GM12878 (cell line): ENCODE measurements around the gene SLC9A7. TPM values are rescaled to one million over a fixed set of nuclear protein-coding genes. Genes with fewer than 3 reads are reported as not detected.

ENCODE experiments used
- ATAC-seq: fragments of 200-7000 bp; cut with Tn5 transposase; 3 replicates; pipeline ENCODE4 v1.9.1; 2020; ENCODE audit warnings: mild to moderate bottlenecking, moderate library complexity
- BruUV-seq: library from RNA; stranded (reverse); fragments of 400-500 nt; replicated peaks from 2 replicates; lab custom pipeline; 2021; lab: Mats Ljungman, UMichigan
- CTCF ChIA-PET: fragments of 300-600 bp; sonication (Branson Sonifier 250); formaldehyde crosslinking; extraction: SDS; loops from one replicate; lab custom pipeline; 2021; ENCODE audit warnings: inconsistent platforms; lab: Yijun Ruan, JAX
- POLR2A ChIA-PET: fragments of 350-600 bp; formaldehyde crosslinking; extraction: SDS; loops from one replicate; lab custom pipeline; 2021; ENCODE audit warnings: inconsistent platforms; lab: Charles Lee
- RAD21 ChIA-PET: fragments of 300-600 bp; sonication (Branson Sonifier 250); formaldehyde crosslinking; loops from one replicate; lab custom pipeline; 2023; ENCODE audit warnings: antibody characterized with exemption; ENCODE audit not compliant: unreplicated experiment; lab: Charles Lee
- SMC1A ChIA-PET: fragments of 300-600 bp; sonication (Branson Sonifier 250); formaldehyde crosslinking; loops from one replicate; lab custom pipeline; 2023; ENCODE audit not compliant: unreplicated experiment, uncharacterized antibody; lab: Charles Lee
- DNase-seq: peaks from one replicate; pipeline ENCODE4 v3.0.0-alpha.2; 2011; ENCODE audit warnings: low read depth, low spot score
- FAIRE-seq: peaks from 3 replicates; lab custom pipeline; 2011; peaks lifted over from hg19 to GRCh38; lab: Jason Lieb, UNC
- H2AFZ ChIP-seq: 2 replicates; pipeline ENCODE4 v1.6.0; 2011; ENCODE audit warnings: low read depth, low read length, control low read depth; ENCODE audit not compliant: control insufficient read depth
- H3K27ac ChIP-seq: 2 replicates; pipeline ENCODE4 v1.5.1; 2011; ENCODE audit warnings: control low read depth; ENCODE audit not compliant: control insufficient read depth, insufficient read depth
- H3K27me3 ChIP-seq, 2 experiments: replicated peaks in 1 of 2; 2 replicates each; pipeline versions ENCODE4 v1.6.0 to v1.6.1; 2011; ENCODE audit warnings: low read length in 1 of 2; ENCODE audit not compliant: control insufficient read depth in 2 of 2, insufficient read depth in 2 of 2
- H3K36me3 ChIP-seq, 2 experiments: 2 replicates each; pipeline ENCODE4 v1.5.1; 2011; ENCODE audit warnings: low read length in 1 of 2; ENCODE audit not compliant: control insufficient read depth in 2 of 2, insufficient read depth in 2 of 2
- H3K4me1 ChIP-seq: 2 replicates; pipeline ENCODE4 v1.6.1; 2011; ENCODE audit warnings: mild to moderate bottlenecking, low read length, moderate library complexity, mixed read lengths; ENCODE audit not compliant: control insufficient read depth, insufficient read depth
- H3K4me2 ChIP-seq: 2 replicates; pipeline ENCODE4 v1.6.0; 2011; ENCODE audit warnings: control low read depth; ENCODE audit not compliant: control insufficient read depth, insufficient read depth
- H3K4me3 ChIP-seq: fragments of 200-600 bp; sonication (generic); 2 replicates; pipeline ENCODE4 v1.5.1; 2016
- H3K79me2 ChIP-seq: 2 replicates; pipeline ENCODE4 v1.6.0; 2011; ENCODE audit warnings: low read length; ENCODE audit not compliant: control insufficient read depth, insufficient read depth
- H3K9ac ChIP-seq: 2 replicates; pipeline ENCODE4 v1.8.0; 2011; ENCODE audit warnings: low read length, control low read depth, mixed read lengths; ENCODE audit not compliant: control insufficient read depth, insufficient read depth
- H3K9me3 ChIP-seq: replicated peaks from 3 replicates; pipeline ENCODE4 v1.5.1; 2011; ENCODE audit warnings: mild to moderate bottlenecking, low read length; ENCODE audit not compliant: control insufficient read depth, insufficient read depth
- H4K20me1 ChIP-seq: 2 replicates; pipeline ENCODE4 v1.6.0; 2011; ENCODE audit not compliant: control insufficient read depth, insufficient read depth
- CHD2 ChIP-seq: IDR thresholded peaks from 2 replicates; pipeline ENCODE4 v1.6.1; 2011; ENCODE audit warnings: low read depth, low read length, improper control_type of control experiment, borderline replicate concordance
- CREB1 ChIP-seq: IDR thresholded peaks from 2 replicates; pipeline ENCODE4 v1.6.1; 2012; ENCODE audit warnings: low read depth, mild to moderate bottlenecking, inconsistent platforms
- NKRF ChIP-seq: fragments of 450-650 bp; conservative IDR thresholded peaks from 2 replicates; pipeline ENCODE4 v1.6.1; 2017; ENCODE audit warnings: mild to moderate bottlenecking, moderate library complexity
- POU2F2 ChIP-seq: IDR thresholded peaks from 3 replicates; pipeline ENCODE4 v1.6.1; 2011; ENCODE audit warnings: low read depth, mild to moderate bottlenecking, low read length, borderline replicate concordance
- RAD21 ChIP-seq: IDR thresholded peaks from 2 replicates; pipeline ENCODE4 v1.6.1; 2011; ENCODE audit warnings: mild to moderate bottlenecking, low read depth, low read length, moderate library complexity; ENCODE audit not compliant: insufficient read depth
- RCOR1 ChIP-seq: conservative IDR thresholded peaks from 2 replicates; pipeline ENCODE4 v1.6.1; 2012; ENCODE audit warnings: low read depth, low read length, improper control_type of control experiment
- SMAD5 ChIP-seq: IDR thresholded peaks from 2 replicates; pipeline ENCODE4 v1.6.1; 2016; ENCODE audit warnings: antibody characterized with exemption, low read depth
- SPI1 ChIP-seq: IDR thresholded peaks from 2 replicates; pipeline ENCODE4 v1.6.1; 2011; ENCODE audit warnings: low read depth, mild to moderate bottlenecking, low read length, moderate library complexity, borderline replicate concordance; ENCODE audit not compliant: insufficient read depth
- STAT3 ChIP-seq: IDR thresholded peaks from 2 replicates; pipeline ENCODE4 v1.6.1; 2011; ENCODE audit warnings: low read depth, low read length, improper control_type of control experiment
- in situ Hi-C: fragments of 300-500 bp; cut with MboI; formaldehyde crosslinking; loops from 9 replicates; pipeline ENCODE4 v1.14.3; 2018; ENCODE audit warnings: mixed read lengths
- intact Hi-C: fragments of 100-400 bp; cut with micrococcal nuclease; formaldehyde crosslinking; loops from one replicate; pipeline ENCODE4 v1.14.2; 2022; ENCODE audit not compliant: unreplicated experiment
- polyA plus RNA-seq, 11 experiments: library from polyadenylated mRNA; depleted of rRNA in 4 of 11; unstranded in 6 of 11; stranded (reverse) in 5 of 11; fragments of >200 nt; fragmentation: Nextera tagmentation in 4 of 11; fragmentation: Illumina TruSeq in 1 of 11; extraction: Ambion mirVana in 4 of 11; extraction: Trizol in 1 of 11; gene quantifications; 1 replicate in 1 of 11; 2 replicates in 10 of 11; pipeline versions ENCODE4 v1.2.1 to v1.2.3, GENCODE V29; 2011 to 2016; ENCODE audit warnings: inconsistent platforms in 2 of 11, missing spikeins in 2 of 11, low read depth in 1 of 11
- total RNA-seq, 4 experiments: library from RNA; depleted of rRNA in 3 of 4; stranded (reverse); fragments of >200 nt in 3 of 4; fragmentation: Illumina TruSeq in 1 of 4; extraction: Trizol in 1 of 4; gene quantifications; 2 replicates each; pipeline versions ENCODE4 v1.2.1 to v1.2.3, GENCODE V29; 2013 to 2021
- TF ChIP-seq, protein P1 (sequence below): fragments of 150-350 bp; IDR thresholded peaks from 2 replicates; pipeline ENCODE4 v1.6.1; 2014; ENCODE audit warnings: mild to moderate bottlenecking, low read depth, low read length
- TF ChIP-seq, protein P2 (sequence below), 3 experiments: IDR thresholded peaks in 2 of 3; conservative IDR thresholded peaks in 1 of 3; 2 replicates each; pipeline ENCODE4 v1.5.1; 2011; ENCODE audit warnings: low read depth in 3 of 3, low read length in 3 of 3, mild to moderate bottlenecking in 3 of 3, control low read depth in 2 of 3, moderate library complexity in 2 of 3, inconsistent platforms in 1 of 3, mixed read lengths in 1 of 3; ENCODE audit not compliant: control insufficient read depth in 2 of 3, insufficient read depth in 1 of 3; ENCODE audit errors: extremely low read depth in 1 of 3

The SLC9A7 gene
- total and polyA plus RNA-seq, 10 of the 15 experiments (the other 5 are each of a cell fraction or from before 2014, with no cell fraction given) = 5.0 to 62.8 (median 30.5) TPM

DNA sequence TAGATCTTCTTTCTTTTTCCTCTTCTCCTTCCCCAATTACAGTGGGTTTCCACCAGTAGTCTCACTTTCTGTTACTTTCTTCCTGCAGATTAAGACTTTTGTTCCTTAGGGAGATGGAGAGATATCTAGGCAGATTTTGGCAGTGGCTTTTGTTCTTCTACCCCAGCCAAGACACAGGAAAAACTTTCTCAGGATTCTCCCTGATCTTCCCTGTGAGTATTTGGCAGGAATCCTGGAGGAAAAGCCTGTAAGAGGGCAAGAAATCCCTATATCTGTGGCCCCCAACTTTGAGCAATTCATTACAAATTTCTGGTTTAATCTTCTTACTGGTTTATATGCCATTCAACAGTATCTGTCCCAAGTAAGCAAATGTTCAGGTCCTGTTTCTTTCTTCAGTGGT, 21.9 kb downstream of the SLC9A7 start:
- no peak overlapping the region for H3K27ac ChIP-seq
- ChIA-PET CTCF (interaction anchor here (1.2 kb wide), 1 partner anchor 8 kb away, joined by 3 read pairs; no protein-coding TSS in a partner anchor), POLR2A (no interaction called here), RAD21 (no interaction called here), SMC1A (no interaction called here)
- H3K79me2 ChIP-seq = peaks cover 45% of the 10 kb centered on the region
- TF ChIP-seq RCOR1 (no peak), CHD2 (no peak), CREB1 (no peak), STAT3 (no peak), RAD21 (no peak), SPI1 (no peak), NKRF (no peak), SMAD5 (no peak), POU2F2 (no peak)
- TF ChIP-seq, protein P1, sequence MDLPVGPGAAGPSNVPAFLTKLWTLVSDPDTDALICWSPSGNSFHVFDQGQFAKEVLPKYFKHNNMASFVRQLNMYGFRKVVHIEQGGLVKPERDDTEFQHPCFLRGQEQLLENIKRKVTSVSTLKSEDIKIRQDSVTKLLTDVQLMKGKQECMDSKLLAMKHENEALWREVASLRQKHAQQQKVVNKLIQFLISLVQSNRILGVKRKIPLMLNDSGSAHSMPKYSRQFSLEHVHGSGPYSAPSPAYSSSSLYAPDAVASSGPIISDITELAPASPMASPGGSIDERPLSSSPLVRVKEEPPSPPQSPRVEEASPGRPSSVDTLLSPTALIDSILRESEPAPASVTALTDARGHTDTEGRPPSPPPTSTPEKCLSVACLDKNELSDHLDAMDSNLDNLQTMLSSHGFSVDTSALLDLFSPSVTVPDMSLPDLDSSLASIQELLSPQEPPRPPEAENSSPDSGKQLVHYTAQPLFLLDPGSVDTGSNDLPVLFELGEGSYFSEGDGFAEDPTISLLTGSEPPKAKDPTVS = no peak
- TF ChIP-seq, protein P2, sequence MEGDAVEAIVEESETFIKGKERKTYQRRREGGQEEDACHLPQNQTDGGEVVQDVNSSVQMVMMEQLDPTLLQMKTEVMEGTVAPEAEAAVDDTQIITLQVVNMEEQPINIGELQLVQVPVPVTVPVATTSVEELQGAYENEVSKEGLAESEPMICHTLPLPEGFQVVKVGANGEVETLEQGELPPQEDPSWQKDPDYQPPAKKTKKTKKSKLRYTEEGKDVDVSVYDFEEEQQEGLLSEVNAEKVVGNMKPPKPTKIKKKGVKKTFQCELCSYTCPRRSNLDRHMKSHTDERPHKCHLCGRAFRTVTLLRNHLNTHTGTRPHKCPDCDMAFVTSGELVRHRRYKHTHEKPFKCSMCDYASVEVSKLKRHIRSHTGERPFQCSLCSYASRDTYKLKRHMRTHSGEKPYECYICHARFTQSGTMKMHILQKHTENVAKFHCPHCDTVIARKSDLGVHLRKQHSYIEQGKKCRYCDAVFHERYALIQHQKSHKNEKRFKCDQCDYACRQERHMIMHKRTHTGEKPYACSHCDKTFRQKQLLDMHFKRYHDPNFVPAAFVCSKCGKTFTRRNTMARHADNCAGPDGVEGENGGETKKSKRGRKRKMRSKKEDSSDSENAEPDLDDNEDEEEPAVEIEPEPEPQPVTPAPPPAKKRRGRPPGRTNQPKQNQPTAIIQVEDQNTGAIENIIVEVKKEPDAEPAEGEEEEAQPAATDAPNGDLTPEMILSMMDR (IDR thresholded peaks at IDR 0.05 in 2 of 3, conservative IDR thresholded peaks at IDR 0.05 in 1 of 3; ENCODE audit: control insufficient read depth in 2 of 3, extremely low read depth in 1 of 3, insufficient read depth in 1 of 3, low read depth in 3 of 3, low read length in 3 of 3) = no peak
- H3K9me3 ChIP-seq = peaks cover 26% of the 10 kb centered on the region
- H2AFZ ChIP-seq = no peak overlapping the region
- in situ Hi-C loops (no loop called here), intact Hi-C loops (no loop called here)
- no peaks in the 10 kb centered on the region for H3K27me3 ChIP-seq
- ATAC-seq = no peak
- no TSS peak for BruUV-seq
- H3K4me3 ChIP-seq = no peak overlapping the region
- no peaks in the 10 kb centered on the region for H3K4me1 ChIP-seq
- no peak for DNase-seq
- no peaks in the 10 kb centered on the region for H4K20me1 ChIP-seq
- H3K9ac ChIP-seq = no peak overlapping the region
- no peak for FAIRE-seq
- H3K4me2 ChIP-seq = no peak overlapping the region
- peaks cover 0 to 3% of the 10 kb centered on the region in 2 experiments; a peak in 2 of 4 replicates for H3K36me3 ChIP-seq
